Measurements from ENCODE around the gene P4HA2. TPM values are rescaled to one million over a fixed set of nuclear protein-coding genes. Genes with fewer than 3 reads are reported as not detected.

The P4HA2 gene
- total RNA-seq, 6 donors from 2014 or later: 37.7 to 85.2 (median 57.5) TPM

GRCh38 chr5:132253008-132253441 is 25.4 kb upstream of the P4HA2 start:
- no peak overlapping the region for H3K27ac ChIP-seq
- peaks cover 4 to 14% (median 7%) of the 10 kb centered on the region in 4 donors for H3K4me1 ChIP-seq
- no peaks in the 10 kb centered on the region for H3K36me3 ChIP-seq
- no peaks in the 10 kb centered on the region for H3K9me3 ChIP-seq
- ATAC-seq (ENCODE audit: low FRiP score in 2 of 2): no peak
- H3K4me3 ChIP-seq: no peak overlapping the region
- WGBS, 2 donors: 63% methylated on average over 4 of the region's 4 CpGs; no CpG with 5 or more reads in 1 of the 2 donors
- peak in 1 of 2 donors; percentile 19 for DNase-seq
- H3K27me3 ChIP-seq: peaks cover 0 to 6% (median 3%) of the 10 kb centered on the region in 4 donors
- TF ChIP-seq EP300 (IDR thresholded peaks at IDR 0.05): no peak
- no peak for TF ChIP-seq POLR2AphosphoS5 (IDR thresholded peaks at IDR 0.05)
- no peak for TF ChIP-seq CTCF (IDR thresholded peaks at IDR 0.05)
- TF ChIP-seq POLR2A (IDR thresholded peaks at IDR 0.05): no peak

GRCh38 chr5:132251220-132251725 is 23.6 kb upstream of the P4HA2 start:
- no peaks in the 10 kb centered on the region for H3K36me3 ChIP-seq
- peaks cover 0 to 2% (median 0%) of the 10 kb centered on the region in 4 donors for H3K9me3 ChIP-seq
- no peak overlapping the region for H3K4me3 ChIP-seq
- no peaks in the 10 kb centered on the region for H3K4me1 ChIP-seq
- 96 to 100% methylated on average over 6 to 10 of the region's 10 CpGs for WGBS, 2 donors
- DNase-seq (peak in 1 of 2 donors; percentile 17), ATAC-seq (ENCODE audit: low FRiP score in 2 of 2) (peak in 1 of 2 donors; percentile 28)
- H3K27me3 ChIP-seq: no peaks in the 10 kb centered on the region
- TF ChIP-seq EP300 (IDR thresholded peaks at IDR 0.05) (no peak), POLR2A (IDR thresholded peaks at IDR 0.05) (no peak), POLR2AphosphoS5 (IDR thresholded peaks at IDR 0.05) (no peak), CTCF (IDR thresholded peaks at IDR 0.05) (no peak)
- H3K27ac ChIP-seq: no peak overlapping the region

GRCh38 chr5:132250547-132250946 is 22.9 kb upstream of the P4HA2 start:
- ATAC-seq (ENCODE audit: low FRiP score in 2 of 2): no peak
- 100% methylated on average over 2 of the region's 2 CpGs for WGBS, 2 donors
- Histone ChIP-seq H3K27ac (no peak overlapping the region), H3K4me3 (no peak overlapping the region), H3K9me3 (peaks cover 0 to 9% (median 0%) of the 10 kb centered on the region in 4 donors), H3K4me1 (no peaks in the 10 kb centered on the region), H3K36me3 (no peaks in the 10 kb centered on the region), H3K27me3 (no peaks in the 10 kb centered on the region)
- TF ChIP-seq CTCF (IDR thresholded peaks at IDR 0.05) (no peak), POLR2AphosphoS5 (IDR thresholded peaks at IDR 0.05) (no peak), POLR2A (IDR thresholded peaks at IDR 0.05) (no peak), EP300 (IDR thresholded peaks at IDR 0.05) (no peak)
- DNase-seq: no peak

GRCh38 chr5:132246806-132247205 is 19.2 kb upstream of the P4HA2 start:
- no peak overlapping the region for H3K27ac ChIP-seq
- peaks cover 0 to 15% (median 7%) of the 10 kb centered on the region in 4 donors for H3K9me3 ChIP-seq
- TF ChIP-seq EP300 (IDR thresholded peaks at IDR 0.05) (no peak), POLR2AphosphoS5 (IDR thresholded peaks at IDR 0.05) (no peak), POLR2A (IDR thresholded peaks at IDR 0.05) (no peak), CTCF (IDR thresholded peaks at IDR 0.05) (no peak)
- H3K27me3 ChIP-seq: no peaks in the 10 kb centered on the region
- no peak overlapping the region for H3K4me3 ChIP-seq
- DNase-seq: no peak
- no peaks in the 10 kb centered on the region for H3K36me3 ChIP-seq
- no peaks in the 10 kb centered on the region for H3K4me1 ChIP-seq
- ATAC-seq (ENCODE audit: low FRiP score in 2 of 2): no peak

GRCh38 chr5:132245593-132245992 is 17.9 kb upstream of the P4HA2 start:
- peaks cover 0 to 15% (median 7%) of the 10 kb centered on the region in 4 donors for H3K9me3 ChIP-seq
- no peak overlapping the region for H3K27ac ChIP-seq
- no peaks in the 10 kb centered on the region for H3K36me3 ChIP-seq
- no peaks in the 10 kb centered on the region for H3K27me3 ChIP-seq
- H3K4me3 ChIP-seq: no peak overlapping the region
- ATAC-seq (ENCODE audit: low FRiP score in 2 of 2) (no peak), DNase-seq (no peak)
- 55 to 57% methylated on average over 1 of the region's 1 CpG for WGBS, 2 donors
- TF ChIP-seq POLR2A (IDR thresholded peaks at IDR 0.05) (no peak), CTCF (IDR thresholded peaks at IDR 0.05) (no peak), EP300 (IDR thresholded peaks at IDR 0.05) (no peak), POLR2AphosphoS5 (IDR thresholded peaks at IDR 0.05) (no peak)
- no peaks in the 10 kb centered on the region for H3K4me1 ChIP-seq

Data from upper lobe of left lung (tissue), 6 donors.